Erythroblast (primary cell): ENCODE data around the gene JAKMIP3.

Experiments
- GATA1 ChIP-seq: IDR thresholded peaks from 2 replicates; pipeline ENCODE4 v1.6.1; 2011; ENCODE audit warnings: low read depth, mild to moderate bottlenecking, control low read depth, low read length, moderate library complexity
- POLR2A ChIP-seq: IDR thresholded peaks from 2 replicates; pipeline ENCODE4 v1.6.1; 2011; ENCODE audit warnings: mild to moderate bottlenecking, low read length

GRCh38 chr10:132070724-132071123, 5.0 kb downstream of the JAKMIP3 start:
- TF ChIP-seq POLR2A (no peak), GATA1 (no peak)
